MCF 10A (cell line): Measurements from ENCODE around the gene SEMA3D. TPM values are rescaled to one million over a fixed set of nuclear protein-coding genes. Genes with fewer than 3 reads are reported as not detected.

Experiments used
- BruUV-seq: library from RNA; stranded (reverse); fragments of 400-500 nt; replicated peaks from 2 replicates; lab custom pipeline; 2021; lab: Mats Ljungman, UMichigan
- CTCF ChIA-PET: fragments of 300-600 bp; sonication (Branson Sonifier 250); formaldehyde crosslinking; extraction: SDS; loops from one replicate; lab custom pipeline; 2021; ENCODE audit warnings: antibody characterized with exemption, inconsistent platforms; lab: Yijun Ruan, JAX
- POLR2A ChIA-PET: fragments of 300-600, 350-650 bp; sonication (Branson Sonifier 250); formaldehyde crosslinking; extraction: SDS; loops from one replicate; lab custom pipeline; 2020; ENCODE audit warnings: antibody characterized with exemption, inconsistent platforms; lab: Yijun Ruan, JAX
- DNase-seq: peaks from one replicate; pipeline ENCODE4 v3.0.0-alpha.2; 2018; ENCODE audit not compliant: unreplicated experiment
- H3K27ac Mint-ChIP-seq: one replicate; pipeline ENCODE4 v1.8.0; 2022; ENCODE audit warnings: mild to moderate bottlenecking, low read depth, mixed read lengths; ENCODE audit not compliant: unreplicated experiment
- H3K27me3 Mint-ChIP-seq: one replicate; pipeline ENCODE4 v1.8.0; 2022; ENCODE audit warnings: mixed read lengths; ENCODE audit not compliant: insufficient read depth, unreplicated experiment
- H3K36me3 Mint-ChIP-seq: one replicate; pipeline ENCODE4 v1.8.0; 2022; ENCODE audit warnings: mild to moderate bottlenecking, moderate library complexity, mixed read lengths; ENCODE audit not compliant: insufficient read depth, unreplicated experiment
- H3K4me1 Mint-ChIP-seq: one replicate; pipeline ENCODE4 v1.8.0; 2022; ENCODE audit warnings: mixed read lengths; ENCODE audit not compliant: insufficient read depth, unreplicated experiment
- H3K4me3 Mint-ChIP-seq: one replicate; pipeline ENCODE4 v1.8.0; 2022; ENCODE audit warnings: mild to moderate bottlenecking, moderate library complexity, mixed read lengths; ENCODE audit not compliant: unreplicated experiment
- H3K9me3 Mint-ChIP-seq: one replicate; pipeline ENCODE4 v1.8.0; 2022; ENCODE audit warnings: mixed read lengths; ENCODE audit not compliant: unreplicated experiment
- intact Hi-C: fragments of 100-400 bp; cut with micrococcal nuclease; formaldehyde crosslinking; loops from 2 replicates; pipeline ENCODE4 v1.14.1; 2022
- total RNA-seq: library from RNA; stranded (reverse); gene quantifications from 2 replicates; pipeline ENCODE4 v1.2.3, GENCODE V29; 2022
- TF ChIP-seq, protein P1 (sequence below): fragments of 200-600 bp; IDR thresholded peaks from one replicate; pipeline ENCODE4 v1.8.0; 2022; ENCODE audit warnings: antibody characterized with exemption, mild to moderate bottlenecking; ENCODE audit not compliant: unreplicated experiment

Gene SEMA3D
- total RNA-seq, 1 experiment from 2014 or later = not detected

- no peak for DNase-seq
- H3K27ac Mint-ChIP-seq = no peak overlapping the region
- H3K9me3 Mint-ChIP-seq = no peaks in the 10 kb centered on the region
- TF ChIP-seq, protein P1, sequence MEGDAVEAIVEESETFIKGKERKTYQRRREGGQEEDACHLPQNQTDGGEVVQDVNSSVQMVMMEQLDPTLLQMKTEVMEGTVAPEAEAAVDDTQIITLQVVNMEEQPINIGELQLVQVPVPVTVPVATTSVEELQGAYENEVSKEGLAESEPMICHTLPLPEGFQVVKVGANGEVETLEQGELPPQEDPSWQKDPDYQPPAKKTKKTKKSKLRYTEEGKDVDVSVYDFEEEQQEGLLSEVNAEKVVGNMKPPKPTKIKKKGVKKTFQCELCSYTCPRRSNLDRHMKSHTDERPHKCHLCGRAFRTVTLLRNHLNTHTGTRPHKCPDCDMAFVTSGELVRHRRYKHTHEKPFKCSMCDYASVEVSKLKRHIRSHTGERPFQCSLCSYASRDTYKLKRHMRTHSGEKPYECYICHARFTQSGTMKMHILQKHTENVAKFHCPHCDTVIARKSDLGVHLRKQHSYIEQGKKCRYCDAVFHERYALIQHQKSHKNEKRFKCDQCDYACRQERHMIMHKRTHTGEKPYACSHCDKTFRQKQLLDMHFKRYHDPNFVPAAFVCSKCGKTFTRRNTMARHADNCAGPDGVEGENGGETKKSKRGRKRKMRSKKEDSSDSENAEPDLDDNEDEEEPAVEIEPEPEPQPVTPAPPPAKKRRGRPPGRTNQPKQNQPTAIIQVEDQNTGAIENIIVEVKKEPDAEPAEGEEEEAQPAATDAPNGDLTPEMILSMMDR = no peak
- ChIA-PET POLR2A (no interaction called here), CTCF (interaction anchor here (0.6 kb wide), 1 partner anchor 68 kb away, joined by 3 read pairs; no protein-coding TSS in a partner anchor)
- intact Hi-C loops = no loop called here
- H3K4me3 Mint-ChIP-seq = no peak overlapping the region
- no peaks in the 10 kb centered on the region for H3K4me1 Mint-ChIP-seq
- BruUV-seq = no TSS peak
- H3K27me3 Mint-ChIP-seq = peaks cover 64% of the 10 kb centered on the region
- H3K36me3 Mint-ChIP-seq = no peaks in the 10 kb centered on the region
These were observed 28.2 kb upstream of the SEMA3D start for GRCh38 chr7:85215098-85215497.

DNA sequence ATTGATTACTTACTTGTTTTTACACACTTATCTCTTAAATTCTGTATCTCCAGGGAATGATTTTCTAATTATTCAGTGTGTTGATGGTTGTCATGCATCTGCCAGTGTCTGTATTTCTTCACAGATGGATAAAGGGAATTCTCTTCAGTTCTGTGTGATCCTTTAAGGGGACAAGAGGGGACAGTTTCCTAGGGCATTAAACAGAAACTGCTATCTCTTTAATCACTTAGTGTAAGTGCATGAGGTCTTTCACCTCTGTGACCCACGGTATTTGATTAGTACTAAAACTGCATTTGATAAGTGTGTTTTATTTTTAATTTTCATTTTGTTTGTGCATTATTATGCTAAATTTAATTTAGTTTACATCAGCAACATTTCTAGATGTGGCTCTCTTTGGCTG, 26.6 kb upstream of the SEMA3D start:
- Mint-ChIP-seq H3K4me3 (no peak overlapping the region), H3K36me3 (no peaks in the 10 kb centered on the region), H3K4me1 (no peaks in the 10 kb centered on the region), H3K9me3 (no peaks in the 10 kb centered on the region), H3K27me3 (peaks cover 67% of the 10 kb centered on the region), H3K27ac (no peak overlapping the region)
- ChIA-PET POLR2A (no interaction called here), CTCF (interaction anchor here (0.6 kb wide), 1 partner anchor 10 kb away, joined by 3 read pairs; no protein-coding TSS in a partner anchor)
- TF ChIP-seq, protein P1 = no peak
- intact Hi-C loops = no loop called here
- BruUV-seq = no TSS peak
- DNase-seq = no peak

DNA sequence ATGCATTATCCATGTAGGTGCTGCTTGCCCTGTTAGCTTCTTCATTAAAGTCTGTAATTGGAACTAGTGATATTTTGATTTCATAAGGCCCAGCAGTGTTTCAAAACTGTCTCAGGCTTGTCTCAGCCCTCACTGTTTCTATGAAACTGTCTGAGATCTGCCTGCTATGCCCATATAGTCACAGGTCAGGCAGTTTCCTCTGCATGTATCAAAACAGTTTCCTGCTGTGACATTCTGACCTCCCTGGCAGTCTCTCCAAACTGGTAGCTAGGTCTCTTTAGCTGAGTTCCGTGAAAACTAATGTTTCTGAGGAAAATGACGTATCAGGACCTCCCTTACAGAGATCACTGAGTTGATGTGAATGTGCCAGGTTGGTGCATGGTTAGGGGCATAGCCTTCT, 18.9 kb upstream of the SEMA3D start:
- Mint-ChIP-seq H3K9me3 (no peaks in the 10 kb centered on the region), H3K27me3 (peaks cover 60% of the 10 kb centered on the region), H3K36me3 (no peaks in the 10 kb centered on the region), H3K4me3 (no peak overlapping the region), H3K4me1 (no peaks in the 10 kb centered on the region), H3K27ac (no peak overlapping the region)
- TF ChIP-seq, protein P1 = no peak
- ChIA-PET POLR2A (no interaction called here), CTCF (interaction anchor here (0.8 kb wide), 1 partner anchor 20 kb away, joined by 3 read pairs; no protein-coding TSS in a partner anchor)
- no TSS peak for BruUV-seq
- no peak for DNase-seq
- intact Hi-C loops = no loop called here

- POLR2A ChIA-PET = no interaction called here
- no peak for DNase-seq
- no peaks in the 10 kb centered on the region for H3K36me3 Mint-ChIP-seq
- no TSS peak for BruUV-seq
- peaks cover 63% of the 10 kb centered on the region for H3K27me3 Mint-ChIP-seq
- TF ChIP-seq, protein P1 = no peak
- H3K9me3 Mint-ChIP-seq = no peaks in the 10 kb centered on the region
- no peaks in the 10 kb centered on the region for H3K4me1 Mint-ChIP-seq
- no peak overlapping the region for H3K4me3 Mint-ChIP-seq
- CTCF ChIA-PET = no interaction called here
- no peak overlapping the region for H3K27ac Mint-ChIP-seq
- intact Hi-C loops = no loop called here
These were observed 17.6 kb upstream of the SEMA3D start for GRCh38 chr7:85204496-85204895.
